Skeletal muscle tissue (tissue), 4 donors: ENCODE results near the gene ENDOU. TPM values are rescaled to one million over a fixed set of nuclear protein-coding genes. Genes with fewer than 3 reads are reported as not detected.
A peak's percentile ranks its signal among the peaks of the same experiment; 100 is the strongest.

Source experiments
- H3K27ac ChIP-seq: one replicate; pipeline ENCODE4 v1.7.0; 2013; ENCODE audit warnings: mild to moderate bottlenecking, low read depth, low read length, inconsistent platforms
- H3K27me3 ChIP-seq, 3 donors: one replicate each; pipeline ENCODE4 v1.7.0; 2013; ENCODE audit warnings: low read length in 3 of 3; ENCODE audit not compliant: control insufficient read depth in 3 of 3, insufficient read depth in 3 of 3
- H3K36me3 ChIP-seq, 3 donors: one replicate each; pipeline ENCODE4 v1.7.0; 2013; ENCODE audit warnings: low read length in 3 of 3; ENCODE audit not compliant: control insufficient read depth in 3 of 3, insufficient read depth in 3 of 3
- H3K4me1 ChIP-seq, 3 donors: one replicate each; pipeline ENCODE4 v1.7.0; 2013; ENCODE audit warnings: low read length in 3 of 3, mild to moderate bottlenecking in 3 of 3; ENCODE audit not compliant: control insufficient read depth in 3 of 3, insufficient read depth in 3 of 3
- H3K4me3 ChIP-seq, 3 donors: one replicate each; pipeline ENCODE4 v1.7.0; 2013; ENCODE audit warnings: low read length in 3 of 3
- H3K9ac ChIP-seq, 3 donors: one replicate each; pipeline ENCODE4 v1.7.0; 2013; ENCODE audit warnings: low read length in 3 of 3, mild to moderate bottlenecking in 3 of 3, moderate library complexity in 2 of 3, low read depth in 1 of 3
- H3K9me3 ChIP-seq, 3 donors: one replicate each; pipeline ENCODE4 v1.7.0; 2013; ENCODE audit warnings: low read length in 3 of 3; ENCODE audit not compliant: control insufficient read depth in 3 of 3
- total RNA-seq: library from RNA; depleted of rRNA; stranded (reverse); fragments of >200 nt; gene quantifications from one replicate; pipeline ENCODE4 v1.2.3, GENCODE V29; 2014
- donor health status: Osteomylitis.

The ENDOU gene
- total RNA-seq, 1 donor from 2014 or later, result 1.0 TPM

- H3K9me3 ChIP-seq, result no peaks in the 10 kb centered on the region
- no peak overlapping the region for H3K4me3 ChIP-seq
- peaks cover 11 to 18% (median 16%) of the 10 kb centered on the region in 3 donors for H3K4me1 ChIP-seq
- H3K36me3 ChIP-seq, result peaks cover 0 to 4% (median 0%) of the 10 kb centered on the region in 3 donors
- H3K27me3 ChIP-seq, result peaks cover 3 to 15% (median 6%) of the 10 kb centered on the region in 3 donors
- H3K9ac ChIP-seq, result no peak overlapping the region
- no peak overlapping the region for H3K27ac ChIP-seq
Observed at GRCh38 chr12:47744778-47745436, 19.6 kb upstream of the ENDOU start.

- Histone ChIP-seq H3K36me3 (peaks cover 0 to 4% (median 0%) of the 10 kb centered on the region in 3 donors), H3K9me3 (no peaks in the 10 kb centered on the region), H3K4me1 (peaks cover 16 to 26% (median 24%) of the 10 kb centered on the region in 3 donors), H3K9ac (peak overlapping the region in 1 of 3 donors; percentile 16), H3K27me3 (peaks cover 3 to 15% (median 6%) of the 10 kb centered on the region in 3 donors), H3K4me3 (no peak overlapping the region), H3K27ac (no peak overlapping the region)
Observed at GRCh38 chr12:47744005-47744651, 18.8 kb upstream of the ENDOU start.

GRCh38 chr12:47743311-47743860 is 18.1 kb upstream of the ENDOU start:
- no peaks in the 10 kb centered on the region for H3K36me3 ChIP-seq
- peaks cover 3 to 15% (median 6%) of the 10 kb centered on the region in 3 donors for H3K27me3 ChIP-seq
- H3K4me1 ChIP-seq, result peaks cover 16 to 28% (median 25%) of the 10 kb centered on the region in 3 donors
- H3K9me3 ChIP-seq, result no peaks in the 10 kb centered on the region
- H3K27ac ChIP-seq, result no peak overlapping the region
- H3K4me3 ChIP-seq, result no peak overlapping the region
- H3K9ac ChIP-seq, result peak overlapping the region in 1 of 3 donors; percentile 16

GRCh38 chr12:47742253-47742825 is 17.0 kb upstream of the ENDOU start:
- no peak overlapping the region for H3K9ac ChIP-seq
- H3K4me3 ChIP-seq, result no peak overlapping the region
- peaks cover 22 to 36% (median 35%) of the 10 kb centered on the region in 3 donors for H3K4me1 ChIP-seq
- H3K36me3 ChIP-seq, result no peaks in the 10 kb centered on the region
- no peaks in the 10 kb centered on the region for H3K9me3 ChIP-seq
- H3K27me3 ChIP-seq, result peaks cover 3 to 15% (median 6%) of the 10 kb centered on the region in 3 donors
- no peak overlapping the region for H3K27ac ChIP-seq

- no peaks in the 10 kb centered on the region for H3K9me3 ChIP-seq
- peaks cover 32 to 46% (median 45%) of the 10 kb centered on the region in 3 donors for H3K4me1 ChIP-seq
- no peaks in the 10 kb centered on the region for H3K36me3 ChIP-seq
- peaks cover 0 to 11% (median 6%) of the 10 kb centered on the region in 3 donors for H3K27me3 ChIP-seq
- no peak overlapping the region for H3K4me3 ChIP-seq
- H3K27ac ChIP-seq, result no peak overlapping the region
- no peak overlapping the region for H3K9ac ChIP-seq
Observed at GRCh38 chr12:47741340-47741703, 16.0 kb upstream of the ENDOU start.

GRCh38 chr12:47740606-47741339 is 15.5 kb upstream of the ENDOU start:
- Histone ChIP-seq H3K9me3 (no peaks in the 10 kb centered on the region), H3K27me3 (peaks cover 0 to 10% (median 6%) of the 10 kb centered on the region in 3 donors), H3K4me1 (peaks cover 38 to 52% (median 50%) of the 10 kb centered on the region in 3 donors), H3K9ac (no peak overlapping the region), H3K4me3 (no peak overlapping the region), H3K27ac (no peak overlapping the region), H3K36me3 (no peaks in the 10 kb centered on the region)

GRCh38 chr12:47739979-47740378 is 14.7 kb upstream of the ENDOU start:
- H3K36me3 ChIP-seq, result no peaks in the 10 kb centered on the region
- no peak overlapping the region for H3K4me3 ChIP-seq
- no peaks in the 10 kb centered on the region for H3K9me3 ChIP-seq
- H3K27me3 ChIP-seq, result peaks cover 0 to 12% (median 6%) of the 10 kb centered on the region in 3 donors
- no peak overlapping the region for H3K27ac ChIP-seq
- peaks cover 46 to 60% (median 58%) of the 10 kb centered on the region in 3 donors for H3K4me1 ChIP-seq
- H3K9ac ChIP-seq, result peak overlapping the region in 1 of 3 donors; percentile 2

- peaks cover 0 to 12% (median 6%) of the 10 kb centered on the region in 3 donors for H3K27me3 ChIP-seq
- H3K4me3 ChIP-seq, result no peak overlapping the region
- no peak overlapping the region for H3K9ac ChIP-seq
- H3K27ac ChIP-seq, result no peak overlapping the region
- H3K4me1 ChIP-seq, result peaks cover 53 to 65% (median 65%) of the 10 kb centered on the region in 3 donors
- no peaks in the 10 kb centered on the region for H3K9me3 ChIP-seq
- H3K36me3 ChIP-seq, result no peaks in the 10 kb centered on the region
Observed at GRCh38 chr12:47739297-47739696, 14.0 kb upstream of the ENDOU start.

GRCh38 chr12:47737936-47738594 is 12.8 kb upstream of the ENDOU start:
- H3K27me3 ChIP-seq, result peaks cover 0 to 5% (median 0%) of the 10 kb centered on the region in 3 donors
- H3K36me3 ChIP-seq, result no peaks in the 10 kb centered on the region
- H3K4me3 ChIP-seq, result no peak overlapping the region
- H3K9me3 ChIP-seq, result no peaks in the 10 kb centered on the region
- peak overlapping the region; percentile 8 for H3K27ac ChIP-seq
- peaks cover 55 to 69% (median 65%) of the 10 kb centered on the region in 3 donors for H3K4me1 ChIP-seq
- no peak overlapping the region for H3K9ac ChIP-seq
